ENCODE data around the gene ROPN1B.

Gene ROPN1B

DNA sequence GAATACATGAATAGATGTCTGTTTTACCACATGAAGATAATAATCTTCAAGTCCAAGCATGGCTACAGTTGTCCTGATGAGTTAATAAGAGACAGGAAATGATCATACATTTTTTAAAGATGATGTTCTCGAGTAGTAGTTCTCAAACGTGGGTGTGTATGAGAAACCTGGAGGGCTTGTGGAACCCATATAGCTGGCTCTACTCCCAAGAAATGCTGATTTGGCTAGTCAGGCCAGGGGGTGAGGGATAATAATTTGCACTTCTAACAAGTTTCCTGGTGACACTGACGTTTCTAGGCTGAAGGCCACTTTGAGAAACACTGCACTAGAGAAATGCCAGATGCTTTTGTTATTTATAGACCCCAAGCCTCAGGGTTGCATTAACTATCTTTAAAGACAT is 37.0 kb downstream of the ROPN1B start:
- DNase-seq = no peak

DNA sequence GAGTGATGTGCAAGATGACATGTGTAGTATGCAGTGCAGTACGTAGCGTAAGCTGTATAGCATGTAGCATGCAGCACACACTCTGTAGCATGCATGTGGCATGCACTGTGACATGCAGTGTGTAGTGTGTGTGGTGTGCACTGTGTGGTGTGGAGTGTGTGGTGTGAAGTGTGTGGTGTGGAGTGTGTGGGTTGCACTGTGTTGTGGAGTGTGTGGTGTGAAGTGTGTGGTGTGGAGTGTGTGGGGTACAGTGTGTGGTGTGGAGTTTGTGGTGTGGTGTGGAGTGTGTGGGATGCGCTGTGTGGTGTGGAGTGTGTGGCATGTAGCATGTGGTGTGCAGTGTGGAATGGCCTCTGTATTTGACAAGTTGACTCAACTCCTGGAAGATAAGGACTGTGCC is 39.2 kb downstream of the ROPN1B start:
- DNase-seq = no peak

- DNase-seq = no peak
Measured at GRCh38 chr3:126009181-126009580, 40.2 kb downstream of the ROPN1B start.

- DNase-seq = no peak
Measured at GRCh38 chr3:126013751-126014156, 44.8 kb downstream of the ROPN1B start.

GRCh38 chr3:126014252-126014651 is 45.3 kb downstream of the ROPN1B start:
- no peak for DNase-seq

GRCh38 chr3:126015075-126015474 is 46.1 kb downstream of the ROPN1B start:
- no peak for DNase-seq

DNA sequence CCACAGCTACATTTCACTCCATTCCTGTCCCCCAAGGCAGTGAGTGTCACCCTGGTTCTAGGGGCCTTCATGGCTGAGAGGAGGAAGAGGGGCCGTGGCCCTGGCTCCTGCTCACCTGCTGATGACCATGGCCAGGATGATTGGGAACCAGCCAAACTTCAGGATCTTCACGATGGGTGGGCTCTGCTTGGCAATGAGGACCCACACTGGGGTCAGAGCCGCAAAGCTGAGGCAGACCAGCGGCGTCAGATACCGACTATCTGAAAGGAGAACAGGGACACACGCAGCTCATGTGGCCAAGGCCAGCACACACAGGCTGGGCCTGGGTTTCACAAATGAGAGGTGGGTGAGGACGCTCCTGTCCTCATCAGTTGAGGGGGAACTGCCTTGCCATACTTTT is 47.6 kb downstream of the ROPN1B start:
- no peak for DNase-seq

DNA sequence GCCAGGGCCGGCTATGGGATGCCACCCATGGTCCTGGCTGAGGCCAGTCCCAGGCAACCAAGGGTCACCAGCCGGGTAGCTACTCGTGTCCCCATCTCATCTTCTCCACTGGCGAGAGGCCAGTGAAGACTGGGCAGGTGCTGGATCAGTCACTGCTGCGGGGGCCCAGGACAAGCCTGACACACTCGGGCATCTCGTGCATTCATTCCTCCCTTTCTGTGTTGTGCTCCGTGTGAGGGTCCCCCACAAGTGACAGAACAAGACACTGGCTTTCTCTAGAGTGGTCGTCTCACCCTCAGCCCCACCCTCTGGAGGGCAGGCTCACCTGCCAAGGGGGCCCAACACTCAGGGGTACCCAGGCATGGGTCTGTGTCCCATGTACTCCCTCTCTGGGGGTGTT is 48.4 kb downstream of the ROPN1B start:
- DNase-seq = no peak

DNA sequence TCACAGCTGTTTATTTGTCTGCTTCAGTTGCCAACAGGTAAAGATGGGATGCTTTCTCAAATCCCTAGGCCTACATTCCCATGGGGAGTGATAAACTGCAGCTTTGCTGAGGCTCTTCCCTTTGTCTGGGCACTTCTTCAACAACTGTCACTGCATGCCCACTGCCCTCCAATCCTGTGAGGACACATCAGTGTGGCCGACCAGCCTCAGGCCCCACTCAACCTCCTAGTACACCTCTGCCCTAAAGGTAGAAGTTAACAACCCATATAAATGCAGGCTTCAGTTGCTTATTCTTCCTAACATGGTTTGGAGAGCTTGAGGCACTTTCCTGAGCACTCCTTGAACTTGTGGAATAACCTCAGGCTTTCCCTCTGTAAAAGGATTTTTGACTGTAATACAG is 49.6 kb downstream of the ROPN1B start:
- no peak for DNase-seq

DNA sequence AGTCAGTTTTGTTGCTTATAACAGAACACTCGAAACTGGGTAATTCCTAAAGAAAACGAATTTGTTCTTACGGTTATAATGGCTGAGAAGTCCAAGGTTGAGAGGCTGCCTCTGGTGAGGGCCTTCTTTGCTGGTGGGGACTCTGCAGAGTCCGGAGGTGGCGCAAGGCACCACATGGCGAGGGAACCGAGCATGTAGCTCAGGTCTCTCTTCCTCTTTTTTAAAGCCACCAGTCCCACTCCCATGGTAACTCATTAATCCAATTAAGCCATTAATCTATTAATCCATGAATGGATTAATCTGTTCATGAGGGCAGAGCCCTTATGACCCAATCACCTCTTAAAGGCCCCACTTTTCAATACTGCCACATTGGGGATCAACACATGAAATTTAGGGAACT is 50.0 kb downstream of the ROPN1B start:
- no peak for DNase-seq

DNA sequence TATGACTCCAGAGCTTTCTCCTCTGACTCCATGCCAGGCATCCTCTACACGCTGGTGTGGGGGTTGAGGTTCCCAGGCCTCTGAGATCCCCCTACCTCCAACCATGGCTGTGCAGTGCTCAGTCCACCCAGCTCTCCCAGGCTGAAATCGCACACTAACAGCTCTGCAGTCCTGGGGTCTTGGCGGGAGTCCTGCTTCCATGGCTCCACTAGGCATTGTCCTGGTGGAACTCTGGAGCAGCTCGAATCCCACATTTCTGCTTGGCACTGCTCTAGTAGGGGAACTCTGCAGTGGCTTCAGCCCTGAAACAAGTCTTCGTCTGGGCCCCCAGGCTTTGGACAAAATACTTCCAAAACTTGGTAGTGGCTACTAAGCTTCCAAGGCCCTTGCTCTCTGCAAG is 50.7 kb downstream of the ROPN1B start:
- DNase-seq = no peak

GRCh38 chr3:126021224-126021623 is 52.2 kb downstream of the ROPN1B start:
- no peak for DNase-seq

GRCh38 chr3:126021702-126022101 is 52.7 kb downstream of the ROPN1B start:
- no peak for DNase-seq

DNA sequence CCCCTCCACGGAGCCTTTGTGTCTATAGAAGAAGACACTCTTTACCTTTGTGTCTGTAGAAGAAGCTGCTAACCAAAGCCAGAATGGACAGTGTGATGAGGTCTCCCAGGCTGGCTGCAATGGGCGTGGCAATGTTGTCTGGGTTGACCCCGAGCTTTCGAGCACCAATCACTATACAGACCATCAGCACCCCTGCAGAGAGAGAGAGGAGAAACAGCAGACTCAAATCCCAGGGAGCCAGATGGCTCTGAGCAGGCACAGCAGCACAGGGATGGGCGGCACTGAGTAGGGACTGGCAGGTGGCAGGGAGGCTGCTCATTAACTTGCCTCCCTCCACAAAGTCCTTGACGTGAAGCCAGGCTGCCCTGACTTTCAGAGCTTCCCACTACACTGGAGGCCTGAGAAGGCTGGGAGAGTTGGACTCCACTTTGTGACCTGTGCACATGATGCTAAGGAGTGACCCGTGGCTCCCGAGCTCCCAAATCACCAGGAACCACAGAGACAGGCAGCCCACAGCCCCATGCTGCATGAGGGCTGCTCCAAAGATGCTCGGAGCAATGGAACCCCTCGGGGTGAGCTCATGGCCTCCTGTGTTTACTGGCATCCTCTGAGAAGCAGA is 53.9 kb downstream of the ROPN1B start:
- DNase-seq = no peak

GRCh38 chr3:126023390-126023789 is 54.4 kb downstream of the ROPN1B start:
- DNase-seq = no peak

GRCh38 chr3:126024049-126024854 is 55.3 kb downstream of the ROPN1B start:
- no peak for DNase-seq

DNA sequence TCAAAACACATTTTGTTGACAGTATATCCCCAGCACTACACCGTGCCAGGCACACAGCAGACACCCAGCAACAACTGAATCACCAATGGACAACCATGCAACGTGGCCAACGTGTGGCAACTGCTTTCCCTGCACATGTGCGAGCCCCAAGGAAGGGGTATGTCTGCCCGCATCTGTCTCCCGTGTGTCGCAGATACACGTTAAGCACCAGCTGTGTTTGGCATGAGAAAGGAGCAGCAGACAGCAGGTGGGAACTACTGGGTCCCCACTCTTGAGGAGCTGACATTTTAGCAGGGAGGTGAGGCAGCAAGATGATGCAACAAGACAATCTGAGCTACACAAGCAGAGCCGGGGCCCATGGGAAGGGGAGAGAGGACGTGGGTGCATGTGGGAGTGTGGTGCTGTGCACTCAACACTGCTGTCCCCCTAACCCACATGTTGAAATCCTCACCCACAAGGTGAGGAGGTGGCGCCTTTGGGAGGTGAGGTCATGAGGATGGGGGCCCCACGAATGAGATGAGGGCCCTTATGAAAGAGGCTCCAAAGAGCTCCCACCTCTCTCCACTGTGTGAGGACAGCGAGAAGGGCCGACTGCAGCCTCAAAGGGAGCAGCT is 56.2 kb downstream of the ROPN1B start:
- DNase-seq = no peak

DNA sequence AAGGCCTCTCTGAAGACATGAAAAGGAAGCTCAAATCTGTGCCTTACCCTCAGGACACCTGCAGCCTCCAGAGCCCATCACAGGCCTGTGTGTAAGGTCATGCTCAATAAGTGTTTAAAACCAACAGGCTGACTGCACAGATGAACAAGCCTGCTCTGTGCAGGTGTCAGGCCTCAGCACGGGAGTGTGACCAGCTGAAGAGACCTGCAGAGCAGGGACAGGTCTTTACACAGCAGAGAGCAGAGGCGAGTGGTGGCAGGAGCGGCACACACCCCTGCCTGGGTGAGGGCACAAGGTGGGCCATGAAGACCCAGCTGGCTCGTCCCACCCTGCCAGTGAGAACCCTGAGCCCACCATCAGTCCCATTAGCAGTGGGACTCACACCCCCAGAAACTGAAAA is 56.9 kb downstream of the ROPN1B start:
- DNase-seq = no peak

GRCh38 chr3:126026277-126026751 is 57.3 kb downstream of the ROPN1B start:
- no peak for DNase-seq

DNA sequence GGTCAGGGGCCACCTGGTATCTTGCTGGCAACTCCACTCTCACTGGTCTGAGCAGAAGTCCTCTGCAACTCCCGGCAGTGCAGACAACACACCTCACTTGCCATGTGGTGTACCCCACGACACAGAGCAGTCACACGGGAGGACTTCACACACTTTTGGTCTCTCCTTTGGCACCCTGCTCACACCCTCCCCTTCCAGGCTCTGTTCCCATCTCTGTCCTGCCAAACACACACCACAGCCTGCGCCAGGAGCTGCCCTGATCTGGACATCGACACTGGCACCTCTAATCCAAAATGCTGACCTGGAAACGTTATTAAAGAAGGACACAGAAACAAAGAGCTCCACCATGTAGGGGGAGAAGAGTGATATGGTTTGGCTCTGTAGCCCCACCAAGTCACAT is 57.8 kb downstream of the ROPN1B start:
- DNase-seq = no peak

DNA sequence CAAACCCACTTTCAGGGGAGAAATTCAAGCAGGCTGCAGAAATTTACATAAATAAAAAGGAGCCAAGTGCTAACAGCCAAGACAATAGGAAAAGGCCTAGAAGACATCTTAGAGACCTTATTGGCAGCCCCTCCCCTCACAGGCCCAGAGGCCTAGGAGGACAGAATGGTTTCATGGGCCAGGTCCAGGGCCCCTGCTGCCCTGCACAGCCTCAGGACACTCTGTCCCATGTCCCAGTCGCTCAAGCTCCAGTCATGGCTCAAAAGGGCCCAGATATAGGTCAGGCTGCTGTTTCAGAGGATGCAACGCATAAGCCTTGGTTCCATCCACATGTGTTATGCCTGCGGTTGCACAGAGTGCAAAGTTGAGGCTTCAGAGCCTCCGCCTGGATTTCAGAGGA is 59.1 kb downstream of the ROPN1B start:
- no peak for DNase-seq

GRCh38 chr3:126029241-126029640 is 60.3 kb downstream of the ROPN1B start:
- no peak for DNase-seq

DNA sequence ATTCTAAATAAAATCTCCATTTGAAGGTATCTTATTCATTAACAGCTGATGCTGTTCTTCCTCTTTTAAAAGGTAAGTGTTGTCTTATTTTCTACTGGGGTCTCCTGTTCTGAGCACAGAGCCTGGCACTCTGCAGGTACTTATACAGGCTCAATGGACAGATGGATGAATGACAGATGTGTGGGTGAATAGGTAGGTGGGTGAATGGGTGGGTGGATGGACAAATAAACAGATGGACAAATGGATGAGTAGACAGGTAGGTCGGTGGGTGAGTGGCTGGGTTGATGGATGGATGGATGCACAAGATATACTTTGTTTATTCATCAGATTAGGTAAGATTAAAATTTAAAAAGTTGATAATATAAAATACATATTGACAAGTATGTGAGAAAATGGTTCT is 61.5 kb downstream of the ROPN1B start:
- DNase-seq = no peak

GRCh38 chr3:126031981-126032471 is 63.0 kb downstream of the ROPN1B start:
- DNase-seq = no peak
